Choroid plexus epithelial cell (primary cell): ENCODE measurements around the gene KRTAP19-2.
"Not testable (repeated sequence)": the region's sequence is repeated elsewhere in the genome, so short reads cannot be mapped to it uniquely, and the experiment has no call there.

ENCODE experiments used
- DNase-seq: peaks from one replicate; pipeline ENCODE4 v3.0.0-alpha.2; 2010; ENCODE audit warnings: low read depth
- H3K4me3 ChIP-seq: 2 replicates; pipeline ENCODE4 v1.5.1; 2011; ENCODE audit warnings: low read depth, mild to moderate bottlenecking, control low read depth, low read length, moderate library complexity
- TF ChIP-seq, protein P1 (sequence below): conservative IDR thresholded peaks from 2 replicates; pipeline ENCODE4 v1.5.1; 2011; ENCODE audit warnings: low read depth, mild to moderate bottlenecking, control low read depth, inconsistent platforms, low read length, moderate library complexity

Gene KRTAP19-2, protein sequence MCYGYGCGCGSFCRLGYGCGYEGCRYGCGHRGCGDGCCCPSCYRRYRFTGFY

DNA sequence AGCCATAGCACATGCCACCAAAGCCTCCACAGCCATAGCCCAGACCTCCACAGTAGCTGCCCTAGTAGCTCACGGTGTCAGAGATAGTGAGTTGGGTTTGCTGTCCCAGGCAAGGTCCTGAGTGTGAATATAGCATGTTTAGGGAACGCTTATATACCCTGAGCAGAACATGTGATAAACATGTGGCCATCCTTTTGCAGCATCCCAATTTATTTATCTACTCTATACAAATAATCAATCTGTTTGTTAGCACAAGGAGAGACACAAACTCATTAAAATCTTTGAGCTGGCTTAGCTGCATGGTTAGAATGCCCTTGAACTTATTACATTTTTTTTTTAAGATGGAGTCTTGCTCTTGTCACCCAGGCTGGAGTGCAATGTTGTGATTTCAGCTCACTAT, at the start of gene KRTAP19-2:
KRTAP19-2 (minus strand) TSS at position 101 of the 400 bp plus-strand sequence; CDS start at position 13, 88 bp downstream.
- H3K4me3 ChIP-seq: no peak within 1 kb of the TSS
- TF ChIP-seq, protein P1, sequence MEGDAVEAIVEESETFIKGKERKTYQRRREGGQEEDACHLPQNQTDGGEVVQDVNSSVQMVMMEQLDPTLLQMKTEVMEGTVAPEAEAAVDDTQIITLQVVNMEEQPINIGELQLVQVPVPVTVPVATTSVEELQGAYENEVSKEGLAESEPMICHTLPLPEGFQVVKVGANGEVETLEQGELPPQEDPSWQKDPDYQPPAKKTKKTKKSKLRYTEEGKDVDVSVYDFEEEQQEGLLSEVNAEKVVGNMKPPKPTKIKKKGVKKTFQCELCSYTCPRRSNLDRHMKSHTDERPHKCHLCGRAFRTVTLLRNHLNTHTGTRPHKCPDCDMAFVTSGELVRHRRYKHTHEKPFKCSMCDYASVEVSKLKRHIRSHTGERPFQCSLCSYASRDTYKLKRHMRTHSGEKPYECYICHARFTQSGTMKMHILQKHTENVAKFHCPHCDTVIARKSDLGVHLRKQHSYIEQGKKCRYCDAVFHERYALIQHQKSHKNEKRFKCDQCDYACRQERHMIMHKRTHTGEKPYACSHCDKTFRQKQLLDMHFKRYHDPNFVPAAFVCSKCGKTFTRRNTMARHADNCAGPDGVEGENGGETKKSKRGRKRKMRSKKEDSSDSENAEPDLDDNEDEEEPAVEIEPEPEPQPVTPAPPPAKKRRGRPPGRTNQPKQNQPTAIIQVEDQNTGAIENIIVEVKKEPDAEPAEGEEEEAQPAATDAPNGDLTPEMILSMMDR: no peak
- no peak for DNase-seq

DNA sequence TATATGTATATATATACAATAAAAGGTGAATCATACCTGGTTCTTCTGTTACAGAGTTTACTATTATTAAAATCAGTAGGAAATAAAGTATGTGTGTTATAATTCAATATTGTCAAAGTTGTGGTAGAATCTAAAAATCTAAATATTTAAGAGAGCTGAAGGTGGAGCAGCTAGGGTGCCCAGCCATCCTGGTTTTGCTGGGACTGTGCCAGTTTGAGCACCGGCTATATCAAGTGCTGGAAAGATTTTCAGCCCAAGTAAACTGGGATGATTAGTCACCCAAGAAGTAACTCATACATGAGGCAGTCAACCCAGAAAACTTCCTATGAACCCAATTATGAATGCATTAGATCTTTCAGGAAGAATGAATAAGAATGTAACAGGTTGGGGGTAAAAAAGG, 31.6 kb upstream of the KRTAP19-2 start:
- no peak overlapping the region for H3K4me3 ChIP-seq
- DNase-seq: no peak
- TF ChIP-seq, protein P1: no peak

DNA sequence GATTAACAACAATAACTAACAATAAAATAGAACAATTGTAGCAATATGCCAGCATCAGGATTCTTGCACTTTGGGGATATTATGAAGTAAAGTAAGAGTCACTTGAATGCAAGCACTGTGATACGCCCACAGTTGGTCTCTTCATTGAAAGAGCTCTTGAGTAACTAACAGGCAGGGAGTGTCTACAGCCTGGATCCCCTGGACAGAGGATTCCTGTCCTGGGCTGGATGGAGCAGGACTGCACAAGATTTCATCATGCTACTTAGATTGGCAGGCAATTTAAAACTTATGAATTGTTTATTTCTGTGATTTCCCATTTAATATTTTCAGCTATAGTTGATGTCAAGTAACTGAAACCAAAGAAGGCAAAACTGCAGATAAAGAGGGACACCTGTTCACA, 28.4 kb upstream of the KRTAP19-2 start:
- DNase-seq: no peak
- H3K4me3 ChIP-seq: no peak overlapping the region
- TF ChIP-seq, protein P1: no peak

DNA sequence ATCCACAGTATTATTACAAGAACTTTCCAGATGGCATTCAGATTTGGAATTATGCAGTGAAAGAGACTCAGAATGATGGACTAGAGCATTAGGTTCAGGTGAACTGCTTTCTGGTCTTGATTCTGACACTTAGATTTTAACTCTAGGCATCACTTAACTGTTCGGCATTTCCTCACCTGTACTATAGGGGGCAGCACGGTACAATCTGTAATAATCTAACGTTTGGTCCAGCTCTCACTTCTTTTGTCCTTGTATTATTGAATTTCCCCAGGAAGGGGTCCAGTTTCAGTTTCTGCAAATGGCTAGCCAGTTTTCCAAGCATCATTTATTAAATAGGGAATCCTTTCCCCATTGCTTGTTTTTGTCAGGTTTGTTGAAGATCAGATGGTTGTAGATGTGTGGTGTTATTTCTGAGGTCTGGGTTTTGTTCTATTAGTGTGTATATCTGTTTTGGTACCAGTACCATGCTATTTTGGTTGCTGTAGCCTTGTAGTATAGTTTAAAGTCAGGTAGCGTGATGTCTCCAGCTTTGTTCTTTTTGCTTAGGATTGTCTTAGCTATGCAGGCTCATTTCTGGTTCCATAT, 18.5 kb upstream of the KRTAP19-2 start:
- not testable (repeated sequence) for DNase-seq, H3K4me3 ChIP-seq

DNA sequence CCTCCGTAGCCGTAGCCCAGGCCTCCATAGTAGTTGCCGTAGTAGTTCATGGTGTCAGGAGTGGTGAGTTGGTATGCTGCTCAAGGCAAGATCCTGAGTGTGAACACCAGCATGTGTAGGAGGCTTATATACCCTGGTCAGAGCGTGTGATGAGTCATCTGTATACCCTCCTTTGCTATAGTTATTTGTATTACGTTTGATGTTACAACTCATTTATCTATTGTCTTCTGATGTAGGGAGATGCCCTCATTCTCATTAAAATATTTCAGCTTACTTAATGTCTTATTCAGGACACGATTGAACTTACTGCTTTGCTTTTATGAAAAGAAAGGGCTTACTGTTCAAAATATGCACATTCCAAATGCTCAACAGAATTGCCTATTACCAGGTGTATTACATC, 14.8 kb upstream of the KRTAP19-2 start, which contains the start of gene KRTAP19-5:
KRTAP19-5 (minus strand) TSS at position 101 of the 400 bp plus-strand sequence; CDS start at position 50, 51 bp downstream.
- no peak for DNase-seq
- TF ChIP-seq, protein P1: no peak
- H3K4me3 ChIP-seq: no peak within 1 kb of the TSS

DNA sequence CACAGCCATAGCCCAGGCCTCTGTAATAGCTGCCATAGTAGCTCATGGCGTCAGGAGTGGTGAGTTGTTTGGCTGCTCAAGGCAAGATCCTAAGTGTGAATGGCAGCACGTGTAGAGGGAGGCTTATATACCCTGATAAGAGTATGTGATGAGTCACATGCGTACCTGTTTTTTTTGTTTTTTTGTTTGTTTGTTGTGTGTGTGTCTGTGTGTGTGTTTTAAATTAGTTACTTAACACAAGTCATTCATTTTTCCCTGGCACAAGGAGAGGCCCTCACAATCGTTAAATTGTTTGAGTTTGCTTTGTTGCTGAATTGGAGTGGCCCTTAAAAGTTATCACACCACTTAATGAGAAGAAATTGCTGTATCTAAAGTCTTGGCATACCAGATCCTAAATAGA, 9.8 kb upstream of the KRTAP19-2 start, which contains the start of gene KRTAP19-4:
KRTAP19-4 (minus strand) TSS at position 101 of the 400 bp plus-strand sequence; CDS start at position 46, 55 bp downstream.
- H3K4me3 ChIP-seq: no peak within 1 kb of the TSS
- DNase-seq: no peak
- TF ChIP-seq, protein P1: no peak

DNA sequence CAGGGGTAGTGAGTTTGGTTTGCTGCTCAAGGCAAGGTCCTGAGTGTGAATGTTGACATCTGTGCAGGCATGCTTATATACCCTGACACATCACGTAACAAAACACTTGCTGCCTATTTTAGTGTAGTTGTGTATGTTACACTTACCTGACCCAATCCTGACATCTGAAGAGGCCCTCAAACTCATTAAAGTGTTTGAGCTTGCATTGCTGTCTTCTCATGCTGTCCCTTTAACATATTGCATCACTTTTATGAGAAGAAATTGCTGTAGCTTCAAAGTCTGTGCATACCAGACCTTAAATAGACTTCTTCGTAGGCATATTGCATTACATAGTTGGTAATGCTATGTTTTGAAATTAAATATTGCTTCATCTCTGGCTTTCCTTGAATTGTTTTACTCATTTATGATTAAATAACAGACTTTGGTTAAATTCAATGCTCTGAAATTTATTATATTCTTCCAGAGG, 4.8 kb upstream of the KRTAP19-2 start, which contains the start of gene KRTAP19-3:
KRTAP19-3 (minus strand) TSS at position 51 of the 466 bp plus-strand sequence. CDS start 56 bp downstream, outside the sequence.
- H3K4me3 ChIP-seq: no peak within 1 kb of the TSS
- DNase-seq: no peak
- TF ChIP-seq, protein P1: no peak
